GM12873 (cell line): ENCODE measurements around the gene TMBIM4.

Experiments
- TF ChIP-seq, protein P1 (sequence below): IDR thresholded peaks from 2 replicates; pipeline ENCODE4 v1.5.1; 2012; ENCODE audit warnings: low read depth, mild to moderate bottlenecking, moderate library complexity, low read length, control low read depth; ENCODE audit not compliant: insufficient read depth; ENCODE audit errors: missing control alignments

The TMBIM4 gene

GRCh38 chr12:66169221-66170170 lies at the start of gene TMBIM4:
Gene TMBIM4 (minus strand): TSS chr12:66169996. CDS start chr12:66169951, 45 bp downstream.
- TF ChIP-seq, protein P1, sequence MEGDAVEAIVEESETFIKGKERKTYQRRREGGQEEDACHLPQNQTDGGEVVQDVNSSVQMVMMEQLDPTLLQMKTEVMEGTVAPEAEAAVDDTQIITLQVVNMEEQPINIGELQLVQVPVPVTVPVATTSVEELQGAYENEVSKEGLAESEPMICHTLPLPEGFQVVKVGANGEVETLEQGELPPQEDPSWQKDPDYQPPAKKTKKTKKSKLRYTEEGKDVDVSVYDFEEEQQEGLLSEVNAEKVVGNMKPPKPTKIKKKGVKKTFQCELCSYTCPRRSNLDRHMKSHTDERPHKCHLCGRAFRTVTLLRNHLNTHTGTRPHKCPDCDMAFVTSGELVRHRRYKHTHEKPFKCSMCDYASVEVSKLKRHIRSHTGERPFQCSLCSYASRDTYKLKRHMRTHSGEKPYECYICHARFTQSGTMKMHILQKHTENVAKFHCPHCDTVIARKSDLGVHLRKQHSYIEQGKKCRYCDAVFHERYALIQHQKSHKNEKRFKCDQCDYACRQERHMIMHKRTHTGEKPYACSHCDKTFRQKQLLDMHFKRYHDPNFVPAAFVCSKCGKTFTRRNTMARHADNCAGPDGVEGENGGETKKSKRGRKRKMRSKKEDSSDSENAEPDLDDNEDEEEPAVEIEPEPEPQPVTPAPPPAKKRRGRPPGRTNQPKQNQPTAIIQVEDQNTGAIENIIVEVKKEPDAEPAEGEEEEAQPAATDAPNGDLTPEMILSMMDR = peak; percentile 48

DNA sequence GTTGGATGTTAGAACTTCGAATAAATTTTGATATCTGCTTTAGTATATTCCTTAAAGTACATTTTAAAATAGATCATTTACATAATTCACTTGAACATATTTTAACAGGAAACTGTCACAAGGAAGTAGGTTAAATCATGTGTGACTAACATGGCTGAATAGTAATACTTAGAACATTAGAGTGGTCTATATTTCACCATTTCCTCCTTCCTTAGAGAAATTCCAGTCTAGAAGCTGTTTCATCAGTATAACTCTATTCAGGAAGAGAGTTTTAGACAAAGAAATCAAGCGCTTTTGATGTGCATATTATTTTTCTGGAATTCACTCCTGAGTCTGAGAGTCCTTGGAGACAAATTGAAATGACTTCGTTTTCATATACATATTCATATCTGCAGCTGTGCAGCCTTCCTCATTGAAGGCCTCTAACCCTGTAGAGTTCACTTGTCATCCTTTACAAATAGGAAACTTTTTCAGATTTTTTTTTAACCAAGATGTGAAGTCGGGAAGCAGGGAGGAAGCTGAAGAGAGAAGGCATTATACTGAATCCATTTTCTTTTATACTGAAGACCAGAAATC lies 47.6 kb upstream of the TMBIM4 start:
- TF ChIP-seq, protein P1 = no peak

DNA sequence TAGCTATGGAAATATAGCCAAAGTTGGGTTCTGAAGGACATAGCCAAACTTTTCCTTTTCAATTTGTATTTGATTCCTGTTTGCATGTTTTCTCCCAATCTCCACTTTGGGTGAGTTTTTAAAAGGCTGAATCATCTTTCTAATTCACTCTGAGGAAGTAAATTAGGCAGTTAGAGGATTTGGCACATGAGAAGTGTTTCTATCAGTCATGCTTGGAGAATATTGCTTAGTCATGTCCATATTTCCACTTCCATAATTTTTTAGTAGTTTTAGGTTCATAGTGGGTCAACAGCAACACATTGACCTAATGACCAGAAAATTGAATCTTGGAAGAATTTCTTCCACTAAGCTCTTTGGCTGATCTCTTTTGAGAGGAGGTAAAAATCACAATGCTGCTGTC lies 41.0 kb upstream of the TMBIM4 start:
- TF ChIP-seq, protein P1 = no peak

GRCh38 chr12:66206141-66206540 lies 36.3 kb upstream of the TMBIM4 start:
- TF ChIP-seq, protein P1 = no peak

DNA sequence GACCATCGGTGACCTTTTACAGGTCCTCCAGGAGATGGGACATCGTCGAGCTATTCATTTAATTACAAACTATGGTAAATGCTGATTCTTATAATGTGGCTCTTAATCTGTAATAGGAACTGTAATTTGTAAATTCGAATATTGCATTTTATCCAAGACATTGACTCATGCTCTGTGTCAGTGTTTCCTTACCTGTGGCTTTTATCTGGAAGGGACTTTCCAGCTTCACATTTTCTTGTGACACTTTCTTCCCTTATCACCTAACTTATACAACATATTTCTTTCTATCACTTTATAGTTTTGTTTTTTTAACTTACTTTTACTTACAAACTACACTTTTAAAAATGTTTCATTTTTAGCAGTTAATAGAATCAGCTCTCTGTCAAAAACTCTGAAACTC lies 34.0 kb upstream of the TMBIM4 start:
- TF ChIP-seq, protein P1 = no peak

DNA sequence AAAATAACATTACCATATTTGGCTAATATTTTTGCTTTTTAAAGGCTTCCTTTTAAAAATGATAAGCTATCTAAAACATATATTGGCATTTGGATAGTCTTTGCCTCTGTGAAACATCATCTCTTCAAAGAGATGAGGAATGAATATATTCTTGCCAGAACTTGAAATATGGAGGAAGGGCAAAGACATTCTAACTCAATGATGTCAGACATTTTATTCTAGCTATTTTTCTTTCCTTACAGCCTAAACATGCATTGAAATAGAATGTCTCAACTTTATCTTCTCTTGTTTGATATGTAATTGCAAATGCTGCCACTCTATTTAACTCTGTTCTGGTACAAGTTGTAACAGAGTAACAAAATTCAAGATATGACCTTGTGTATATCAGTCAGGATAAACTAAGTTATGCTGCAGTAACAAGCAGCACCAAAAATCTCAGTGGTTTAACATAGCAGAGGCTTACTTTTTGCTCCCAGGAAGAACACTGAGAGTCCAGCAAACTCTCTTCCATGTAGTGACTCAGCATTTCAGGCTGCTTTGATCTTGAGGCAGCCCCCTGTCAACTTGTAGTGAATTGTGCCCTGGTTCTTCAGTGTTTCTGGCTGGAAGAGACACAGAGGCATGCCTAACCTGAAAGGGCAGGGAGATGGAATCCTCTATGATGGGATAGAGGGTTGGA lies 30.2 kb upstream of the TMBIM4 start:
- TF ChIP-seq, protein P1 = no peak

GRCh38 chr12:66199141-66199540 lies 29.3 kb upstream of the TMBIM4 start:
- TF ChIP-seq, protein P1 = no peak
